ENCODE data around the gene LRRC8E. TPM values are rescaled to one million over a fixed set of nuclear protein-coding genes. Genes with fewer than 3 reads are reported as not detected.
A peak's percentile ranks its signal among the peaks of the same experiment; 100 is the strongest.

The LRRC8E gene
- total RNA-seq, 1 experiment from 2014 or later = 24.1 TPM

DNA sequence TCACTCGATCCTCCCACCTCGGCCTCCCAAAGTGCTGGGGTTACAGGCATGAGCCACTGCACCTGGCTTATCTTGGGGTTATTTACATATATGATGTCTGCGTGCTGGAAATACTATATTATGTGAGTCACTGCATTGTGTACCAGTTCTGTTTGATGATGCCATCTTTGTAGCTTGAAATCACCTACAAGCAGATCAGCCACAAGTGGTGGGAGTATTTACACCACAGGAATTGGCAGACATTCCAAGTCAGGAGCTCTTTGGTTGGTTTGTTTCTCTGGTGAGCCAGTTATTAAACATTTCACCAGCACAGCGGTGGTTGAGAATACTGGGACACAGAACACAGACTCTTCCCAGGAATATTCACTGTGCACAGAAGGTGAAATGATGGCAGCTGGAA lies 59.6 kb downstream of the LRRC8E start:
- BruUV-seq (replicated peaks) = no TSS peak
- H3K9me3 ChIP-seq (ENCODE audit: insufficient read depth, low read depth) = no peaks in the 10 kb centered on the region
- CTCF ChIA-PET = no interaction called here
- DNase-seq = peak in 1 of 2 experiments; percentile 55
- intact Hi-C loops (cut with micrococcal nuclease; ENCODE audit: unreplicated experiment) = no loop called here
- POLR2A ChIA-PET (ENCODE audit: unreplicated experiment) = no interaction called here
- TF ChIP-seq EZH2 (IDR thresholded peaks at IDR 0.05; ENCODE audit: low read depth) = no peak
- TF ChIP-seq CTCF (conservative IDR thresholded peaks at IDR 0.05) = no peak
- H3F3A ChIP-seq (ENCODE audit: insufficient read depth, low read depth) = peaks cover 14% of the 10 kb centered on the region; the same call in 1 of the 2 replicates
- no peak overlapping the region for H3K27ac ChIP-seq
- no peak overlapping the region for H3K4me2 ChIP-seq
- peaks cover 7% of the 10 kb centered on the region; the same call in 1 of the 2 replicates for H3K4me1 ChIP-seq (replicated peaks; ENCODE audit: insufficient read depth)
- H2AFZ ChIP-seq = no peak overlapping the region
- H3K79me2 ChIP-seq (ENCODE audit: low read depth) = peaks cover 13% of the 10 kb centered on the region
- H3K36me3 ChIP-seq (ENCODE audit: low read depth) = no peaks in the 10 kb centered on the region
- no peaks in the 10 kb centered on the region for H3K27me3 ChIP-seq (ENCODE audit: insufficient read depth, low read depth)
- peaks cover 10% of the 10 kb centered on the region for H4K20me1 ChIP-seq (ENCODE audit: insufficient read depth)
- H3K4me3 ChIP-seq = no peak overlapping the region
- H3K9me2 ChIP-seq (ENCODE audit: insufficient read depth) = no peaks in the 10 kb centered on the region

Other genes with a start within 250 kb of the LRRC8E start
- gene RETN, start 219.5 kb upstream of the LRRC8E start, total RNA-seq (2021) = not detected in 2 replicates
- gene MCEMP1, start 211.4 kb upstream of the LRRC8E start, total RNA-seq (2021) = not detected in 2 replicates
- 81.2 and 103 TPM in 2 replicates for gene TRAPPC5, start 207.7 kb upstream of the LRRC8E start, total RNA-seq (2021)
- gene FCER2, start 186.4 kb upstream of the LRRC8E start, total RNA-seq (2021) = not detected in 2 replicates
- gene CLEC4G, start 156.4 kb upstream of the LRRC8E start, total RNA-seq (2021) = not detected in 2 replicates
- gene CD209, start 141.0 kb upstream of the LRRC8E start, total RNA-seq (2021) = not detected in 2 replicates
- gene CLEC4M, start 125.3 kb upstream of the LRRC8E start, total RNA-seq (2021) = not detected in 2 replicates
- 13.1 and 19.2 TPM in 2 replicates for gene EVI5L, start 58.3 kb upstream of the LRRC8E start, total RNA-seq (2021)
- gene PRR36, start 14.1 kb upstream of the LRRC8E start, total RNA-seq (2021) = 12.9 and 20.3 TPM in 2 replicates
- gene MAP2K7, start 15.4 kb downstream of the LRRC8E start, total RNA-seq (2021) = 52.4 and 54.0 TPM in 2 replicates
- gene TGFBR3L, start 26.3 kb downstream of the LRRC8E start, total RNA-seq (2021) = 2.0 and 2.3 TPM in 2 replicates
- gene SNAPC2, start 31.8 kb downstream of the LRRC8E start, total RNA-seq (2021) = 37.5 and 42.1 TPM in 2 replicates
- 54.5 and 71.2 TPM in 2 replicates for gene CTXN1, start 37.6 kb downstream of the LRRC8E start, total RNA-seq (2021)
- gene TIMM44, start 55.2 kb downstream of the LRRC8E start, total RNA-seq (2021) = 72.8 and 74.6 TPM in 2 replicates
- gene ELAVL1, start 117.1 kb downstream of the LRRC8E start, total RNA-seq (2021) = 101 and 108 TPM in 2 replicates
- not detected in 2 replicates for gene CCL25, start 164.2 kb downstream of the LRRC8E start, total RNA-seq (2021)